HL-60/S4 (cell line): ENCODE measurements around the gene PHF12.

Experiments used
- in situ Hi-C: fragments of 300-500 bp; cut with MboI; formaldehyde crosslinking; loops from 2 replicates; pipeline ENCODE4 v1.14.3; 2022; ENCODE audit warnings: low sequenced_read_pairs

The PHF12 gene

DNA sequence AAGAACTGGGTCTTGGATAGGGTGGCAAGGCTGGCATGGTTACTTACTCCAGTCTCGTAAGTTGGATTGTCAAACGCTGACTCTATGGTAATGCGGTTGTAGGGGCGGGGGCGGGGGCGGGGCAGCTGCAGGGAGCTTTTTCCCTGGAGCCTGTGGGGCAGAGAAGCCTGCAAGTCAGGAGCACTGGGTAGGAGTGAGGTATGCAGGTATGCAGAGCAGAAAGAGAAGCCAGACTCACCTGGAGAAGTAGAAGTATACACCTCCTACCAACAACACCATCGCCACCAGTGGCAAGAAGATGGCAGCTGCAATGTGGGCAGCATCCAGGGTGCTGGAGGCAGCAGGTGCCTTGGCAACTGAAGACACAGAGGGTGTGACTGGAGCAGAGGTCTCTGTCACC lies 4.8 kb upstream of the PHF12 start:
- in situ Hi-C loops: no loop called here

DNA sequence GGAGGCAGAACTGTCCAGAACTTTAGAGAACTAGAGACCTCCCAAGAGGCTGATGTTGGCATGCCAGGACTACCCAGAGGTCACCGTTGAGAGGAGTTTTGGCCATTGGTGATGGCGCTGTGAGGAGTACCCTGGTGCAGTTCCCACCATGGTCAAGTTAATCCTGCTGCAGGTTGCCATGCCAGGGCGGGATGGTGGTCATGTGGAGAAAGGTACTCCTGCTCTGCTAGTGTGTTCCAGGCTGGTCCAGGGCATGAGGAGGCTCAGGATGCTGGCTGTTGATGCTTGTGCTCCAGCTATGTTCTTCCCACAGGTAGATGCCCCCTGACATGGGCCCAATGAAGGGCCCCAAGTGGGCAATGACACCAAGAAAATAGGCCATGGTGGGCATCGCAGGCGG lies 4.1 kb upstream of the PHF12 start:
- in situ Hi-C loops: no loop called here

- in situ Hi-C loops: no loop called here
Measured at GRCh38 chr17:28954886-28955285, 3.6 kb upstream of the PHF12 start.

- in situ Hi-C loops: no loop called here
Measured at GRCh38 chr17:28953444-28954118, 2.3 kb upstream of the PHF12 start.

DNA sequence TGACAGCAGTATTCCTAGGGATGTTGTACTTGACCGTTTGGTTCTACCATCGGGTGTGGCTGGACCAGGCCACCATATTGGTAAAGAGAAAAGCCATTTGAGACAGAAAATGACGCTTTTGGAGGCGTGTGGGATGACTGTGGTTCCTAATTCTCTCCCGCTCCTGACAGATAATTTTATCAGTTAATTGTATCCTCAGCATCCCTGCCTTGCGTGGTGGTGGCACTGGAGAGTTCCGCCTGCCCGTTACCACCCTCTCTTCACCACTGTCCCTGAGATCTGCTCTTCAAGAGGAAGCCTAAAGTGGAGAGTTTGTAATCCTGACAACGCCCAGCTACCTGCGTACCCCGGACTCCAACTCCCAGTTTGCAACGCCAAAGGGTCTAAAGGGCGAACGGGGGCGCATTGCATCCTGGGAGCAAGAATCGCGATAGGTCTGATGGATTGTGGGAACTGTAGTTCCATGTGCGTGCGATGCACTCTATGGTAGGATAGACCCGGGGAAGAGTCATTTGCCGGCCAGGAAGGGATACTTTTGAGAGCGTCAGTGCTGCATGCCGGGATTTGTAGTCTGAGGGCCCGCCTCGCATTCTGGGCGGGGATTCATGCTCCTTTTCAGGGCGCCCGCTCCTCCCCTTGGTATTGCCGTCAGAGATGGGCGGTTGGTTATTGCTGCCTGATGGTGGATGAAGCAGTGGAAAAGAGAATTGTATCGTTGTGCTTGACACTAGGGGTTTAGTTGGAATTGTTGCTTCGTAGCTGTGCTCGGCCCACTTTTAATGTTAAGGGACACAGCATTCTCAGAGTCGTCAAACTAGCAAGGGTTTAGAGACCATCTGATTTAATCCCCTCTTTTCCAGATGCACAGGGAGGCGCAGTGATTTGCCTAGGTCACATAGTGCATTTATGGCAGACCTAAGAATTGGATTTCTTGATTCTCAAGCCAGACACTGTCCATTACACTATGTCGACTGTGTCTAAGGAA lies 965 bp upstream of the PHF12 start:
- in situ Hi-C loops: no loop called here

GRCh38 chr17:28950752-28951427 lies 428 bp downstream of the PHF12 start:
- in situ Hi-C loops: no loop called here

DNA sequence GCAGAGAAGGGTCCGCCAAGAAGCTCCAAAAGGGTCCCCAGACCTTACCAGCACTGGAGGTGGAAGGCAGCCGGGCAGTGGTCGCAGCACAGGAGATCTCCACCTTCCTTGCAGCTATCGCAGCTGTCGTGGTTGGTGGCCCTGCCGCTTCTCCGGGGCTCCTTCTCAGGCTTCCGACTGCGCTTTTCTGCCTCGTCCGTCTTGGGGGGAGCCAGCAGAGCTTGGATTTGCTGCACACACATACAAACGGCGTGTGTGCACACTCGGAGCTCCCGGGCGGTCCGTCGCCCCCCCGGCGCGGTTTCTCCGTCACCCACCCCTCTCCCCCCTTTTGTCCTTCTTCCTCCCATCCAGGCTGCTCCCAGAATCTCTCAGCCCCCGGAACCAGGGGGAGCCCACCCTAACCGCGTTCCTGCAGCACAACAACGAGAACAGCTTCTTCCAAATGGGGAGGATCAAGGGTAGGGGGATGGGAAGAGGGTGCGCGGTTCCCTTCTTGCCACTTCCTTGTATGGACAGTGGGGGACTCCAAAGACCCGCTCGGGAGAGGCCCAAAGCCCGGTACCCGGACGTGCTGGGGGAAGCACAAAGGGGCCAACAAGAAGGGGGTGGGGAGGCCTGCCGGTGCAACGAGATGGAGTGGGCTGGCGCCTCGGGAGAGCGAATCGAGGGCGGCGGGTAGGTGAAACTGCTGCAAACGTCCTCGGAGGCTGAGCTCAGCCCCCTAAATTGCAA lies 1.1 kb downstream of the PHF12 start:
- in situ Hi-C loops: no loop called here

DNA sequence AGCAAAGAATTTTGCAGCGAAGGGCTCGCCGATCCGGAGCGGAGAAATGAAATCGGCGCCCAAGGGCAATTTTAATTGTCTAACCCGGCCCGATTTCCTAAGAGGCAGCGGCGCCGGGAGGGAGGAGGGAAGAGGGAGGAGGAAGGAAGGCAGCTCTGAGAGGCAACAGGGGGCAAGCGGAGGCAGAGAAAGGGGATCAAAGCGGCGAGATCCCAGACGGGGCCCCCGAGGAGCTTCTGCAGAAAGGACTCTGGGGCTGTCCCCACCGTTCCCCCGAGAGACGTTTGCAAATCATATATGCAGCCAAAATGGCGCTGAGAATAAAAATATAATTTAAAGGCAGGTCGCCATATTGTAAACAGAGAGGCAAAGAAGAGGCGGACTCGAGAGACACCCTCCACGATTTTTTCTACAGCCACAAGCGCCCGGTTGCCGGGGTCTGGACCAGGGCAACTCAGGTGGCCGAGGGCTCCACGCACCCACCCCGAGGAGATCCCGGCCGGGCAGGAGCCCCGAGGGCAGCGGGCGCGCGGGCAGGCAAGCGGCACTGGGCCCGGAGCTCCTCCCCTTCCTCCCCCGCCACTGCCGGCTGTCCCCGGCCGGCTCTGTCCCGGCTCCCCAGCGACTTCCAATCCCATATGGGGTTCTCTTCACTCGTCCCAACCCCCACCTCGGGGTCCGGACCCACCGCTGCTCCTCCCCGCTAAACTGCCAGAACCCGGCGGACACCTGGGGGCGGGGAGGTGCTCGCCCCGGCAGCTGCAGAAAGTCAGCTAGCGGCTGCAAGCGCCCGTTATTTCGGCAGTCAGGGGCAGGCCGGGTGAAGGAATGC lies 1.9 kb downstream of the PHF12 start:
- in situ Hi-C loops: no loop called here

GRCh38 chr17:28948873-28949184 lies 2.5 kb downstream of the PHF12 start:
- in situ Hi-C loops: no loop called here

DNA sequence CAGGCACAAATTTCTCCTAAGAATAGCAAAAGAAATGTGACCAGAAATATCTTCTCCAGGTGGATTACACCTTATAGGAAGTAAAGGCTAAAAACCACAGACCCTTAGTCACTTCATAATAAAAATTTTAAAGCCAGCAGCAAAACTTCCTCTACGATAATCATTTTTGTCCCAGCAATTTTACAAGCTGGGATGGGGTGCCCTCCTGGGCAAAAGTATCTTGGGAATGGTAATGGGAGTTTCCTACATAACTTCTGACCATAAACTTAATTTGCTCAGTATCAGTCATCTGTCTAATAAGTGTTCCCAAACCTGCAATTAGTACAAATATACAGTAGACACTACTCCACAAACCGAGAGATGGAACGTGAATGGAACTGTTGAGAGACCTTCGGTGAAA lies 3.0 kb downstream of the PHF12 start:
- in situ Hi-C loops: no loop called here

DNA sequence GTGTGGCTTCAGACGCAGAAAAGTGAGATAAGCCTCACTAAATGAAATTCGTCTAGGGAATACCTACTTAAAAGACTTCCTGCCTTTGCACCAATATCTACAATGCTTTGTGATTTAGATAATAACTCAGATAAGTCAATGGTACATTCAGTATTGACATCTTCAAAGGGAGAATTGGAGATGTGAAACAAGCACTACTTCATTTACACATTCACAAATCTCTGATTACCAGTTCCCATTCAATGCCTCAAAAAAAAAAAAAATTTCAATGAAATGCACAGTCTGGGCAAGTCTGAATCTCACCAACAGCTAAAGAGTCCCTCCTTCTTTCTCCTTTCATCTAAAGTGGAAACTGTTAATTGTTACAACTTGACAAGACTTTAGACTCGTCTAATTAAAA lies 3.7 kb downstream of the PHF12 start:
- in situ Hi-C loops: no loop called here

- in situ Hi-C loops: no loop called here
Measured at GRCh38 chr17:28946239-28946638, 5.1 kb downstream of the PHF12 start.

DNA sequence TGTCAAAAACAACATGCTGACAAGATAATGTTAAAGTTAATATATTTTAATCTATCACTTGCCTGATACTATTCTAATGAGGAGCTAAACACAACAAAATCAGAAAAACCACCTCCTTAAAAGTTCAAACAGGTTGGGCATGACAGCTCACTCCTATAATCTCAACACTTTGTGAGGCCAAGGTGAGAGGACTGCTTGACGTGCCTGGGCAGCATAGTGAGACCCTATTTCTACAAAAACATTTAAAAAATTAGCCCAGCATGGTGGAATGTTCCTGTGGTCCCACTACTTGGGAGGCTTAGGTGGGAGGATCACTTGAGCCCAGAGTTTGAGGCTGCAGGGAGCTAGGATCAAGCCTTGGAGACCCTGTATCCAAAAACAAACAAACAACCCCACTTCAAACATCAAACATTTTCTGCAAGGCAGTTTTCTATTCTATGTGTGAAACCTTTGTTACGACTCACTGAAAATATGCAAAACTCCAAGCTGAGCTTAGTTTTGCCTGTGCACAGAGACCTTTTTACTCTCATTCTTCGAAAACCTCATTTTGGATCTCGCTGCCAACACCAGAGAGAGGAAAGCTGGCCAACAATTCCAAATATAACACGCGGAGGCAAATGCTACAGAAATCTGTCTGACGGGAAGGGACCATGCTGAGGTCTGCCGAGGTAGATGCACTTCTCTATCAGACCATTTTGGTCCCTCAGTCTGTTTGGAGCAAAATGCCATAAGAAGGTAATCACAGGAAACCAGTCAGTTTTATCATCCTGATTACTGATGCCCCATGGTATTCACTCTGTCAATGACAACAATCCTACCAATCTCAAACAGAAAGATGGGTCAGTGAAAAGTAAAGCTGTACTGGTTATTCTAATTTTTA lies 6.2 kb downstream of the PHF12 start:
- in situ Hi-C loops: no loop called here

DNA sequence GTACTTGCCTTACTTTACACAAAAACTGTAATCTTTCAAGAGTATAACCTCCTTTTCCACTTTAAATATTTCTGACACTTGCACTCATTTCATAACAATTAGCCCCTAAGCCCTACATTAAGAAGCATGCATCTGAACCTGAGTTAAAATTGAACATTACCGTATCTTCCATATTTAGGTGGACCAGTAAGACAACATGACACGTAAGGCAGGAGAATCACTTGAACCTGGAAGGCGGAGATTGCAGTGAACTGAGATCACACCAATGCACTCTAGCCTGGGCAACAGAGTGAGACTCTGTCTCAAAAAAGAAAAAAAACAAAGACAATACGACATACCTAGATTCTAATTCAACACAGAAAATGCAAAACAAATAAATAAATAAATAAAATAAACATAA lies 7.0 kb downstream of the PHF12 start:
- in situ Hi-C loops: no loop called here

DNA sequence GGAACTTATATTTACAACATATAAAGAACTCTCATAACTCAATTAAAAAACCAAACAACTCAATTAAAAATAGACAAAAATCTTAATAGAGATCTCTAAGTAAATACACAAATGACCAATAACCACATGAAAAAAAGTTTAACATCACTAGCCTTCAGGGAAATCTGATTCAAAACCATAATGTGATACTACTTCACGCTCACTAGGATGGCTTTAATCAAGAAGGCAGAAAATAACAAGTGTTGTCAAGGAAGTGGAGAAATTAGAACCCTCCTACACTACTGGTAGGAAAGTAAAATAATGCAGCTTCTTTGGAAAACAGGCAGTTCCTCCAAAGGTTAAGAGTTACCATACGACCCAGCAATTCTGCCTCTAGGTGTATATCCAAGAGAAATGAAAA lies 8.4 kb downstream of the PHF12 start:
- in situ Hi-C loops: no loop called here

DNA sequence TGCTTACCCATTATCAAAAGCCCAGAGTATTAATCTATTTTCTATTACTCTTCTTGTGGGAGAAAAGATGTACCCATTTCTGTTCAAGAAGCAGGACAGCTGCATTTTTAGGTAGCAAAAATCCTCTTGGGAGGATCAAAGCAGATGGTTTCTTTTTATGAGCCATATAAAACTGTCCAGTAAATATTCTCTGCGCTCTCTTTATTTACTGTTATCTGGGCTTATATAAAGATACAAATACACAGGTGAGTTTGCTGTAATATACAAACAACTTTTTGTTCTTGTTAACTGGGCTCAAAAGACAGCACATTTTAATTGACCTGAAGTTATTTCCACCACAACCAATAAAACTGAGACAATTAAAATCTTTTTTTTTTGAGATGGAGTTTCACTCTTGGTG lies 10.1 kb downstream of the PHF12 start:
- in situ Hi-C loops: no loop called here

GRCh38 chr17:28940675-28941074 lies 10.6 kb downstream of the PHF12 start:
- in situ Hi-C loops: no loop called here

- in situ Hi-C loops: no loop called here
Measured at GRCh38 chr17:28940142-28940541, 11.2 kb downstream of the PHF12 start.

DNA sequence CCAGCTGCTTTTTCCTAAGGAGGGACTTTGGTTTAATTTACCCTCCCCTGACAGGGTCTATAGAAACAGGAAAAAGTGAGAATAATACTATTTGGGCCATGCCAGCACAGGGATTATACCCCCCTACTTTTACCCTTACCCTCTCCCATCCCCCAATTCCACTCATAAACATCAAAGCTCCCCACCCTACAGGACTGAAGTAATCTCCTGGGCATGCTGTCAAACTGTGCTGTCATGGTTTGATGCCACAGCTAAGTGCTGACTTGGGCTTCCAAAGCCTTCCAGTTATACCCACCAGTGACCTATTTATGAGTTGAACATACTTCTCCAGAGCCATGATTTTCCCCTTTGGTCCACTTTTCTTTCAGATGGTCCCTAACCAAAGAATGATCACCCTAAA lies 12.8 kb downstream of the PHF12 start:
- in situ Hi-C loops: no loop called here
